Middle frontal gyrus (tissue), 1 donor: ENCODE data around the gene LRRC39.
"Not testable (repeated sequence)": the region's sequence is repeated elsewhere in the genome, so short reads cannot be mapped to it uniquely, and the experiment has no call there.

Experiments used
- DNase-seq: peaks from one replicate; pipeline ENCODE4 v3.0.0-alpha.2; 2015; ENCODE audit warnings: low spot score; ENCODE audit errors: extremely low spot score

LRRC39 gene

GRCh38 chr1:100178091-100178490 lies at the start of gene LRRC39:
Gene LRRC39 (minus strand): TSS chr1:100178256. CDS start chr1:100168516, 9,740 bp downstream.
- no peak for DNase-seq

- DNase-seq: no peak
Measured at GRCh38 chr1:100222428-100222827, 44.4 kb upstream of the LRRC39 start.

GRCh38 chr1:100219883-100220282 lies 41.8 kb upstream of the LRRC39 start:
- DNase-seq: no peak

GRCh38 chr1:100219457-100219856 lies 41.4 kb upstream of the LRRC39 start:
- no peak for DNase-seq

- no peak for DNase-seq
Measured at GRCh38 chr1:100217834-100218233, 39.8 kb upstream of the LRRC39 start.

GRCh38 chr1:100215101-100215500 lies 37.0 kb upstream of the LRRC39 start:
- DNase-seq: no peak

- DNase-seq: no peak
Measured at GRCh38 chr1:100213141-100213540, 35.1 kb upstream of the LRRC39 start.

GRCh38 chr1:100206301-100206700 lies 28.2 kb upstream of the LRRC39 start:
- no peak for DNase-seq

- not testable (repeated sequence) for DNase-seq
Measured at GRCh38 chr1:100205593-100205992, 27.5 kb upstream of the LRRC39 start.

GRCh38 chr1:100205103-100205502 lies 27.0 kb upstream of the LRRC39 start:
- DNase-seq: not testable (repeated sequence)

GRCh38 chr1:100202703-100203102 lies 24.6 kb upstream of the LRRC39 start:
- not testable (repeated sequence) for DNase-seq

- DNase-seq: not testable (repeated sequence)
Measured at GRCh38 chr1:100200060-100200459, 22.0 kb upstream of the LRRC39 start.

- no peak for DNase-seq
Measured at GRCh38 chr1:100198596-100198995, 20.5 kb upstream of the LRRC39 start.

- peak; percentile 57 for DNase-seq
Measured at GRCh38 chr1:100188617-100189016, 10.6 kb upstream of the LRRC39 start.

- no peak for DNase-seq
Measured at GRCh38 chr1:100187912-100188311, 9.9 kb upstream of the LRRC39 start.

- DNase-seq: no peak
Measured at GRCh38 chr1:100184536-100184935, 6.5 kb upstream of the LRRC39 start.

GRCh38 chr1:100183370-100183769 lies 5.3 kb upstream of the LRRC39 start:
- no peak for DNase-seq

GRCh38 chr1:100177295-100178041 lies 588 bp downstream of the LRRC39 start:
- no peak for DNase-seq

- DNase-seq: no peak
Measured at GRCh38 chr1:100168051-100168450, 10.0 kb downstream of the LRRC39 start.

- DNase-seq: no peak
Measured at GRCh38 chr1:100164702-100165101, 13.4 kb downstream of the LRRC39 start.

GRCh38 chr1:100164216-100164615 lies 13.8 kb downstream of the LRRC39 start:
- DNase-seq: no peak

- no peak for DNase-seq
Measured at GRCh38 chr1:100162881-100163280, 15.2 kb downstream of the LRRC39 start.

- no peak for DNase-seq
Measured at GRCh38 chr1:100152271-100152670, 25.8 kb downstream of the LRRC39 start.
